ENCODE data around the gene SLC24A4. TPM values are rescaled to one million over a fixed set of nuclear protein-coding genes. Genes with fewer than 3 reads are reported as not detected.

The SLC24A4 gene
- total RNA-seq, 3 donors from 2014 or later (not counting 1 experiment from before 2014, with no cell fraction given) = 1.1 to 3.2 (median 2.1) TPM

DNA sequence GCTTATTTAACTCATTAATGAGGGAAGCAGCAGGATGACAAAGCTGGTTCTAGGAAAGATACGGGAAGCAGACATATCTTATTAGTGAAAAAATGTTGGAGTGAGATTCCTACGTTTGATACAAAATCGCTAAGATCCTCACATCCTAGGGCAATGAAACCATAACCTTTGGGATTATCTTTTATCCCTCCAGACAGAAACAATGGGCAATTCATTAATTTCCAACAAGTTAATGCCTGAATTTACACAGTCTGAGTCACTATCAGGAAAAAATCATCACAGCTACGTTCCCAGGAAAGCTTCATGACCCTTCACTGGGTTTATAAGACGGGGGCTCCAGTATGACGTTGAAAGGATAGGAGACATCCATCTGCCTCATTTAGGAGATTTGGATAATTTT, 45.0 kb downstream of the SLC24A4 start:
- intact Hi-C loops (cut with micrococcal nuclease) = no loop called here
- Mint-ChIP-seq H3K36me3 (no peaks in the 10 kb centered on the region), H3K4me3 (no peak overlapping the region), H3K9me3 (no peaks in the 10 kb centered on the region), H3K27me3 (ENCODE audit: low read depth in 2 of 2) (peaks cover 23 to 31% of the 10 kb centered on the region in 2 donors), H3K4me1 (no peaks in the 10 kb centered on the region), H3K27ac (no peak overlapping the region)
- no peak for DNase-seq
- no peak for ATAC-seq
- no peak overlapping the region for H3K27ac ChIP-seq (ENCODE audit: low read length)
- 90% methylated on average over 6 of the region's 6 CpGs for WGBS (ENCODE audit: insufficient coverage)
- TF ChIP-seq, protein P1, sequence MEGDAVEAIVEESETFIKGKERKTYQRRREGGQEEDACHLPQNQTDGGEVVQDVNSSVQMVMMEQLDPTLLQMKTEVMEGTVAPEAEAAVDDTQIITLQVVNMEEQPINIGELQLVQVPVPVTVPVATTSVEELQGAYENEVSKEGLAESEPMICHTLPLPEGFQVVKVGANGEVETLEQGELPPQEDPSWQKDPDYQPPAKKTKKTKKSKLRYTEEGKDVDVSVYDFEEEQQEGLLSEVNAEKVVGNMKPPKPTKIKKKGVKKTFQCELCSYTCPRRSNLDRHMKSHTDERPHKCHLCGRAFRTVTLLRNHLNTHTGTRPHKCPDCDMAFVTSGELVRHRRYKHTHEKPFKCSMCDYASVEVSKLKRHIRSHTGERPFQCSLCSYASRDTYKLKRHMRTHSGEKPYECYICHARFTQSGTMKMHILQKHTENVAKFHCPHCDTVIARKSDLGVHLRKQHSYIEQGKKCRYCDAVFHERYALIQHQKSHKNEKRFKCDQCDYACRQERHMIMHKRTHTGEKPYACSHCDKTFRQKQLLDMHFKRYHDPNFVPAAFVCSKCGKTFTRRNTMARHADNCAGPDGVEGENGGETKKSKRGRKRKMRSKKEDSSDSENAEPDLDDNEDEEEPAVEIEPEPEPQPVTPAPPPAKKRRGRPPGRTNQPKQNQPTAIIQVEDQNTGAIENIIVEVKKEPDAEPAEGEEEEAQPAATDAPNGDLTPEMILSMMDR (IDR thresholded peaks at IDR 0.05) = no peak
- no peak overlapping the region for H3K4me3 ChIP-seq (ENCODE audit: low read length)
- H3K27me3 ChIP-seq (ENCODE audit: control insufficient read depth, insufficient read depth, low read length) = no peaks in the 10 kb centered on the region
- no peaks in the 10 kb centered on the region for H3K9me3 ChIP-seq (ENCODE audit: control insufficient read depth, insufficient read depth, low read length)
- no peaks in the 10 kb centered on the region for H3K4me1 ChIP-seq (ENCODE audit: control insufficient read depth, insufficient read depth, low read length)
- H3K36me3 ChIP-seq (ENCODE audit: control insufficient read depth, insufficient read depth, low read length) = no peaks in the 10 kb centered on the region

DNA sequence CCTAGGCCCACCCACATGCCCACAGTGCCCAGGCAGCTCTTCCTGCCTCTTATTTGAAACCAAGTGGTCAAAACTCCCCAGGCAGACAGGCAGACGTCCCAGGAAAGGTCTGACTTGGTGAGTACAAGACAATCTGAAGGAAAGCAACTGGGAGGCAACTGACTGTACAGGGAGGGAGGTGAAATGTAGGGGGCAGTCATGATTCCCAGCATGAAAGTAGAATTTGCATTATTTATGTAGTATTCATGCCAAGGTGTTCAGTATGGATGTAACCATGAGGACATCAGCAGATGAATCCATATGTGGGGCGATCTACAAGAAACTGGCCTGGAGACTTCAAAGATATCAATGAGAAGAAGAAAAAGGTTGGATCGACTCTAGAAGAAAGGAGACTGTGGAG, 46.1 kb downstream of the SLC24A4 start:
- DNase-seq = no peak
- Histone ChIP-seq H3K4me3 (ENCODE audit: low read length) (no peak overlapping the region), H3K27me3 (ENCODE audit: control insufficient read depth, insufficient read depth, low read length) (no peaks in the 10 kb centered on the region), H3K36me3 (ENCODE audit: control insufficient read depth, insufficient read depth, low read length) (no peaks in the 10 kb centered on the region), H3K27ac (ENCODE audit: low read length) (no peak overlapping the region), H3K9me3 (ENCODE audit: control insufficient read depth, insufficient read depth, low read length) (no peaks in the 10 kb centered on the region), H3K4me1 (ENCODE audit: control insufficient read depth, insufficient read depth, low read length) (no peaks in the 10 kb centered on the region)
- intact Hi-C loops (cut with micrococcal nuclease) = no loop called here
- Mint-ChIP-seq H3K27me3 (ENCODE audit: low read depth in 2 of 2) (peaks cover 16 to 27% of the 10 kb centered on the region in 2 donors), H3K9me3 (no peaks in the 10 kb centered on the region), H3K4me3 (no peak overlapping the region), H3K4me1 (no peaks in the 10 kb centered on the region), H3K27ac (no peak overlapping the region), H3K36me3 (no peaks in the 10 kb centered on the region)
- no peak for ATAC-seq
- 85% methylated on average over 3 of the region's 3 CpGs for WGBS (ENCODE audit: insufficient coverage)
- TF ChIP-seq, protein P1 (IDR thresholded peaks at IDR 0.05) = no peak

DNA sequence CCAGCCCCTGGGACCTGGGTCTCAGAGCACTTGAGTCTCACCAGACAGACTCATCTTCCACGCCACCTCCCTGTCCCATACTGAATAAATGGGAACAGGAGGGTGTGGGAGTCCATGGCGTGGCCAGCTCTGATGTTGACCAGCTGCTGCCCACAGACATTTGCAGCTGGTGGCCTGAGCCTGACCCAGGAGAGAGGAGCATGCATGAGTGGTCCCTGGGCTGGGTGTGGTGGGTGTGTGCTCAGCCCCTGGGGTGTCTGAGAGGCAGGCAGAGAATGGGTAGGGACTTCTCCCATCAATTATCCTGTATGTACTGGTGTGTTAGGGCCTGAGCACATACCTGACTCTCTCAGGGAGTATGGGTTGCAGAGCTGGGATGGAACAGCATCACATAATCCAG, 49.3 kb downstream of the SLC24A4 start:
- Mint-ChIP-seq H3K9me3 (no peaks in the 10 kb centered on the region), H3K4me1 (no peaks in the 10 kb centered on the region), H3K27ac (no peak overlapping the region), H3K27me3 (ENCODE audit: low read depth in 2 of 2) (peaks cover 13 to 19% of the 10 kb centered on the region in 2 donors), H3K36me3 (no peaks in the 10 kb centered on the region), H3K4me3 (no peak overlapping the region)
- intact Hi-C loops (cut with micrococcal nuclease) = no loop called here
- DNase-seq = no peak
- no peak overlapping the region for H3K27ac ChIP-seq (ENCODE audit: low read length)
- H3K27me3 ChIP-seq (ENCODE audit: control insufficient read depth, insufficient read depth, low read length) = no peaks in the 10 kb centered on the region
- WGBS (ENCODE audit: insufficient coverage) = 80% methylated on average over 1 of the region's 2 CpGs
- H3K4me3 ChIP-seq (ENCODE audit: low read length) = no peak overlapping the region
- TF ChIP-seq, protein P1 (IDR thresholded peaks at IDR 0.05) = no peak
- no peaks in the 10 kb centered on the region for H3K4me1 ChIP-seq (ENCODE audit: control insufficient read depth, insufficient read depth, low read length)
- H3K36me3 ChIP-seq (ENCODE audit: control insufficient read depth, insufficient read depth, low read length) = no peaks in the 10 kb centered on the region
- ATAC-seq = no peak
- no peaks in the 10 kb centered on the region for H3K9me3 ChIP-seq (ENCODE audit: control insufficient read depth, insufficient read depth, low read length)

DNA sequence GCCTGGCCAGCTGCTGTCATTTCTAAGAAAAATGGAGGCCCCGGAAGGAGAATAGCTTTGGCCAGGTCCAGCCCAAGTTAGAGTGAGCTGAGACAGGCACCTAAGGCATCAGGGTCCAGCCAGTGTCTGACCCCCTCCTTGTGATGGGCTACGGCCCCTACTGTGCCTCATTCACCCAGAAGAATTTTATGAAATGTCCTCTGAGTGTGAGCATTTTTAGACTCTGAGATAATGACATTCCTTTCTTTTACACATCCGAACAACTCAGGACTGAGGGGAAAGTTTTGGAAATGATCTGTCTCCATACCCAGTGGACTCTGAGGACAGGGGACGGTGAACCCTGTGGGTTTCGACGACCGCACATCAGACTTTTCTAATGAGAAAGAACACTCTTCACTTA, 50.4 kb downstream of the SLC24A4 start:
- Mint-ChIP-seq H3K27ac (no peak overlapping the region), H3K27me3 (ENCODE audit: low read depth in 2 of 2) (peaks cover 1 to 13% of the 10 kb centered on the region in 2 donors), H3K4me3 (no peak overlapping the region), H3K36me3 (no peaks in the 10 kb centered on the region), H3K9me3 (no peaks in the 10 kb centered on the region), H3K4me1 (no peaks in the 10 kb centered on the region)
- TF ChIP-seq, protein P1 (IDR thresholded peaks at IDR 0.05) = no peak
- DNase-seq (no peak), ATAC-seq (no peak)
- Histone ChIP-seq H3K4me3 (ENCODE audit: low read length) (no peak overlapping the region), H3K9me3 (ENCODE audit: control insufficient read depth, insufficient read depth, low read length) (no peaks in the 10 kb centered on the region), H3K27ac (ENCODE audit: low read length) (no peak overlapping the region), H3K36me3 (ENCODE audit: control insufficient read depth, insufficient read depth, low read length) (no peaks in the 10 kb centered on the region), H3K4me1 (ENCODE audit: control insufficient read depth, insufficient read depth, low read length) (no peaks in the 10 kb centered on the region), H3K27me3 (ENCODE audit: control insufficient read depth, insufficient read depth, low read length) (no peaks in the 10 kb centered on the region)
- intact Hi-C loops (cut with micrococcal nuclease) = no loop called here
- WGBS (ENCODE audit: insufficient coverage) = over 99% methylated on average over 5 of the region's 7 CpGs
